Measurements from ENCODE around the gene SNTG2. TPM values are rescaled to one million over a fixed set of nuclear protein-coding genes. Genes with fewer than 3 reads are reported as not detected.
"Not testable (repeated sequence)": the region's sequence is repeated elsewhere in the genome, so short reads cannot be mapped to it uniquely, and the experiment has no call there.

SNTG2 gene
- total RNA-seq, 1 donor from 2014 or later, result 4.4 TPM

DNA sequence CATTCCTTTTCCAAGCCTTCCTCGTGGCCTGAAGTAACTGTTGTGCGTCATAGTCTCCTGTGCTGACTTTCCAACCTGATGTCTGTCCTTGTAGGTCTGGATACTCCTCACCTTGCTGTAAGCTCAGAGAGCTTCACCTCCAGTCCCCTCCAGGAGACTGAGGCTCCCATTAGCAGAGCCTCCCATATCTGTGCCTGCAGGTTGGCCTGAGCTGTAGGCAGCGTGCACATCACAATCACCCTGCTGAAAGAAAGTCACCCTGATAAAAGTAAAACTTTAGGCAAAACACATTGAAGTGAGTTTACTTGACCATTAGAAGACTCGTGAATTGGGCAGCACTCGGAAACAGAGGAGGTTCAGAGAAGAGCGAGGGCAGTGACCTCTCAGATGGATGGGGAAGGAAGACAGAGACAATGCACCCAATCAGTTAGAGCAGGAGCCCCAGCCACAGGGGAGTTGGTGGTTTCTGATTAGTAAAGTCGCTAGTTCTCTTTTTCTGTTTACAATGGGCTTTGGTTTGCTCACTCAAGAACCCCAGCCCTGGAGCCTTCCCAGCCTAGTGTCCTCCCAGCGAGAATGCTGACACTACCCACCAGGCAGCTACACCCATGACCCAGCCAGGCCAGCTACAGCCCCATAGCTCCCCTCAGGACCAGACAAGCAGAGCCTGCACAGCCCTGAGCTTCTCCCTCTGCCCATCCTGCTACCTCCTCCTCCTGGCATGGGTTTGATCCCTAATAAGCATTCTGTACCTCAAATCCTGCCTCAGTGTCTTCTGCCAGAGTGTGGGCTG lies 450.5 kb downstream of the SNTG2 start:
- ATAC-seq, result peak; percentile 38
- intact Hi-C loops (cut with DNase I), result no loop called here
- DNase-seq (ENCODE audit: low spot score), result no peak

- DNase-seq (ENCODE audit: low spot score) (no peak), ATAC-seq (no peak)
- intact Hi-C loops (cut with DNase I), result no loop called here
Observed at GRCh38 chr2:1402064-1402463, 451.4 kb downstream of the SNTG2 start.

- ATAC-seq, result no peak
- intact Hi-C loops (cut with DNase I), result no loop called here
- DNase-seq (ENCODE audit: low spot score), result no peak
Observed at GRCh38 chr2:1403565-1403964, 452.9 kb downstream of the SNTG2 start.

DNA sequence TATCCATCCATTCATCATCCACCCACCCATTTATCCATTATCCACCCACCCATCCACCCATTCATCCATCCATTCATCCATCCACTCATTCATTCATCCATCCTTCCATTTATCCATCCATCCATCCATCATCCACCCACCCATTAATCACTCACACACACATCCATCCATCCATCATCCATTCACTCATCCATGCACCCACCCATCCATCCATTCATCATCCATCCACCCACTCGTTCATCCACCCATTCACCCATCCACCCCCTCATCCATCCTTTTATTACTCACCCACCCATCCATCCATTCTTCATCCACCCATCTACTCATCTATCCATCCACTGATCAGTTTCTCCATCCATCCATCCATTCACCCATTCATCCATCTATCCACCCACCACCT lies 454.5 kb downstream of the SNTG2 start:
- ATAC-seq (no peak), DNase-seq (ENCODE audit: low spot score) (no peak)
- intact Hi-C loops (cut with DNase I), result no loop called here

- DNase-seq (ENCODE audit: low spot score) (no peak), ATAC-seq (no peak)
- intact Hi-C loops (cut with DNase I), result no loop called here
Observed at GRCh38 chr2:1405967-1406366, 455.3 kb downstream of the SNTG2 start.

DNA sequence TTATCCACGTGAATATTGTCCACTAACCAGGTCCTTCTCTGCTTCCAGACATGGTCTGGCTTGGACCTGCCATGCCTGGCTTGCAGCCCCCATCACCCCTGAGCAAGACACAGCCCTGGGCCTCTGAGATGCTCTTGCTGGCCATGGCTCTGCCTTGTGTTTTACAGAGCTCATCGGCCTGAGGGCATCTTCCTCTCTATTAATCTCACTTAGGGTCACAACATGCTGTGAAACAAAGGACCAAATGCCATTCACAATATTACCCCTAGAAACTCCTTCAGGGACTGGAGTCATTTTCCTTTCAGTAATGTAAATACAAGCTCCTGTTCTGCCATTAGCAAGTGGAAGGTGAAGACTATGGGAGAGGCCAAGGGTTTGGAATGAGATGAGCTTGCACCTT lies 455.8 kb downstream of the SNTG2 start:
- intact Hi-C loops (cut with DNase I), result no loop called here
- DNase-seq (ENCODE audit: low spot score) (no peak), ATAC-seq (no peak)

- ATAC-seq (no peak), DNase-seq (ENCODE audit: low spot score) (no peak)
- intact Hi-C loops (cut with DNase I), result no loop called here
Observed at GRCh38 chr2:1407950-1408675, 457.5 kb downstream of the SNTG2 start.

DNA sequence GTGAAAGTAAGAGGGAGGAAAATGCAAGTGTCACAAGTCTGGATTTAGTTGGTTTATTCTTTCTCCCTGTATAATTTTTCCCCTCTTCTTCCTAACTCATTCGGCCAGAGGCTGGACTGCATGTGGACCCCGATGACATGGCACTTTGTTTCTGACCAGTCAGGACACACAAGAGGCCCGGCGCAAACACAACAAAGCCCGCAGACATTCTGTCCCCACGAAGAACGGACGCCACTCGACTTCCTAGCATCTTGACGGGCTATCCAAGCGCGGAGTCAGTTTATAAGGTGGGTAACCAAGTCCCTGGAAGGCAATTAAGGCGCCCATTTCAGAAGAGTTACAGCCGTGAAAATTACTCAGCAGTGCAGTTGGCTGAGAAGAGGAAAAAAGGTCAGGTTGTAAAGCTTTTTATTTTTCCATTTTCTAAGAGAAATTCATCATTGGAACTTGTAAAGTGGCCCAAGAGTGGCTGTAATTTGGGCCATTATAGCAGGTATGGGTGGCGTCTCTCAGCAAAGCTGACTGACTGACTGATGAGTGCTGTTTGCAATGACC lies 462.6 kb downstream of the SNTG2 start, which contains the start of gene TPO:
Gene TPO (plus strand): TSS at position 308 of the 555 bp plus-strand sequence. CDS start 946 bp downstream, outside the sequence.
- intact Hi-C loops (cut with DNase I), result no loop called here
- DNase-seq (ENCODE audit: low spot score), result no peak
- ATAC-seq, result no peak

DNA sequence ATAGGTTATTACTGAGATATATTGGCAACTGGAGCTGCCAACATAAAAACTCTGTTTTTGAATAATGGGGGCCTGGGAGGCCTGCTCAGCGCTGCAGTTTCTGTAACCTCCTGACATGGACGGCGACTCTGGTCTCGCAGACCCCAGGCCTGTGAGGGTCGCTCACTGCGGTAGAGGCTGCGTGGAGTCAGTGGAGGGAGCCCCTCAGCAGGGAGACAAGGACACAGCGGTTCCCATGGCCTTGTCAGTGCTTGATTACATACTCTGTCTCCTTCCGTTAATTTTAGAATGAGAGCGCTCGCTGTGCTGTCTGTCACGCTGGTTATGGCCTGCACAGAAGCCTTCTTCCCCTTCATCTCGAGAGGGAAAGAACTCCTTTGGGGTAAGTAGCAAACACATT lies 463.5 kb downstream of the SNTG2 start:
- no peak for ATAC-seq
- DNase-seq (ENCODE audit: low spot score), result no peak
- intact Hi-C loops (cut with DNase I), result no loop called here

- ATAC-seq; DNase-seq (ENCODE audit: low spot score); intact Hi-C loops (cut with DNase I): not testable (repeated sequence)
Observed at GRCh38 chr2:1414901-1415300, 464.3 kb downstream of the SNTG2 start.

DNA sequence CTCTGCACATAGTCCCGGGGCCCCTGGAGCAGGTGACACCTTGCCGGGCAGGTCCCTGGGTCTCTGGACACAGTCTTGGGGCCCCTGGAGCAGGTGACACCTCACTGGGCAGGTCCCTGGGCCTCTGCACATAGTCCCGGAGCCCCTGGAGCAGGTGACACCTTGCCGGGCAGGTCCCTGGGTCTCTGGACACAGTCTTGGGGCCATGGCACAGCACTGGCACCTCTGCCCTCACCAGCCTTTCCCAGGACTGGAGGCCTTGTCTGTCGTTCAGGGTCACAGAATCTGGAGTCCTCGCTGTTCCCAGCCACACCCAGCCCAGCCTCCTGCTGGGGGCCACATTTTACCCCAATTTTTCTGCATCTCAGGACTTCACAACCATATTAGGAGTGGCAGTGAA lies 464.9 kb downstream of the SNTG2 start:
- DNase-seq (ENCODE audit: low spot score) (no peak), ATAC-seq (no peak)
- intact Hi-C loops (cut with DNase I), result no loop called here
